HG03354 (cell line): ENCODE measurements around the gene RETREG2.

Experiments
- ATAC-seq: cut with Tn5 transposase; IDR thresholded peaks from one replicate; pipeline ENCODE4 v1.9.1; 2021; ENCODE audit warnings: mild to moderate bottlenecking; ENCODE audit not compliant: unreplicated experiment, poor library complexity, severe bottlenecking

Gene RETREG2, protein sequence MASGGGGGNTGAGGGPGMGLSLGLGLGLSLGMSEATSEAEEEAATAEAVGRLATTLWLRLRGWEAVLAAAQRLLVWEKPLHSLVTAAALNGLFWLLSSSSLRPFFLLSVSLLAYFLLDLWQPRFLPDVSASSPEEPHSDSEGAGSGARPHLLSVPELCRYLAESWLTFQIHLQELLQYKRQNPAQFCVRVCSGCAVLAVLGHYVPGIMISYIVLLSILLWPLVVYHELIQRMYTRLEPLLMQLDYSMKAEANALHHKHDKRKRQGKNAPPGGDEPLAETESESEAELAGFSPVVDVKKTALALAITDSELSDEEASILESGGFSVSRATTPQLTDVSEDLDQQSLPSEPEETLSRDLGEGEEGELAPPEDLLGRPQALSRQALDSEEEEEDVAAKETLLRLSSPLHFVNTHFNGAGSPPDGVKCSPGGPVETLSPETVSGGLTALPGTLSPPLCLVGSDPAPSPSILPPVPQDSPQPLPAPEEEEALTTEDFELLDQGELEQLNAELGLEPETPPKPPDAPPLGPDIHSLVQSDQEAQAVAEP

DNA sequence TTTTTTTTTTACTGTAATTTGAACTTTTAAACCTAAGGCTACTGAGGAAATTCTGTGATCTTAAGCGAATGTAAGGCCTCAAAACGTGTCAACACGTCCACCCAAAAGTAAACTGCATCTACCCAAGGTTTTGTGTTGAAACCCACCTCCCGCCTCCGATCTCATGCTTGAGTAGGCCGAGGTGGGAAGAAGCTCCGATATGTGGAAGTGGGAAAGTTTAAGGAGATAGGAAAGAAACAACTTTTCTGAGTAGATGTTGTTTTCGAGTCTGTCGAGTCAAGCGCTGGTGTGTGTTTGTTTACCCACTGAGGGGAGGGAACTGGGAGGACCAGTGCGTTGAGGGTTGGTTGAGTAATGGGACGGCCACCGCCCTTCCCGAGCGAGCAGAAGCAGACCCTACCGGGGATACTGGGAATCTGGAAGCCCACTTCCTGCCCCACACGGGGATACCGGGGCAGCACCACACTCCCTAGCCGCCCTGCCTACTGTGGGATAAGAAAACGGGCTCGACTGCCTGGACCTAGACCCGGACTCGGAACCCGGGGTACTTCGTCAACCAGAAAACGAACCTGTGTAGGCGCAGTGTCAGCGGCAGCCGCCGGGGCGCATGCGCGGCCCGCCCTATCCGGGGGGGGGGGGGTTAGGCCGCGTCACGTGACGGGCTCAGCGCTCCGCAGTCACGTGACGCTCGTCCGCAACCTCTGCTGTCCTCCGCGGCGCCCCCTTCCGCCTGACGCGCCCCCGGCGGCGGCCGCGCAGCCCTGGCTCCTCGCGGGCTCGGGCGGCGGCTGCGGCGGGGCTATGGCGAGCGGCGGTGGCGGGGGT, at the start of gene RETREG2:
TSS of gene RETREG2 (plus strand) at position 724 of the 825 bp plus-strand sequence. CDS start at position 802, 78 bp downstream.
- ATAC-seq, result peak; percentile 41

DNA sequence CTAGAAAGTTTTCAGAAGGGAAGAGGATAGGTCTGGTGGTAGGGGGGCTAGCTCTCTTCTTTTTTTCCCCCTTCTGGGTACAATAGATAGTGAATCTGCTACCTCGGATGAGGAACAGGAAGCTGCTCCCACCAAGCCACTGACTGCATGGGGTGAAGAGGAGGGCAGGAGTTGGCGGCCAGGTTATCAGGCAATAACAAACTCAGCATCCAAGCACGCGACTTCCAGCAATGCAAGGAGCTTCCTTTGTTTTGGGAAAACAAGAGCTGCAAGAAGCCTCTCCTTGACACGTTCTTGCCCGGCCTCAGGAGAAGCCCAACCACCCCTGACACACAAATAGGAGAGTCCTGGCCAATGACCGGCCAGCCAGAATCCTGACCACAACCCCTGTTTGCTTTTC, 49.7 kb upstream of the RETREG2 start:
- no peak for ATAC-seq

DNA sequence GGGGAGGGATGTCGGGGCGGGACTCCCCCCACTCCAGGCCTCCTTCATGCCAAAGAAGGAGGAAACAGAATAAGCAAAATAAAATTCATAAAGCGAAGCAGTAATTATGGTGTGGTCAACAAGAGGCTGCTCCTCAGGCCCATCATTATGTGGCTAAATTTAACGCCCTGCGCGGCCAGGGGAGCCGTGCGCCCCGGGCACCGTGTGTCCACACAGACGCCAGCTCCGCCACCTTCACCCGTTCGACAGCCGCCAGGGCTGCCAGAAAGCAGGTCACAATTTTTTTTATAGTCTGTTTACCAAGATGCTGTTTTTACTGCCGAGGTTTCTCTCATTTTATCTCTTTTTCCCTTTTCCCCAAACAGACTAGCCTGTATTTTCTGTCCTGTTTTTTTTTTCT, 48.5 kb upstream of the RETREG2 start:
- no peak for ATAC-seq

DNA sequence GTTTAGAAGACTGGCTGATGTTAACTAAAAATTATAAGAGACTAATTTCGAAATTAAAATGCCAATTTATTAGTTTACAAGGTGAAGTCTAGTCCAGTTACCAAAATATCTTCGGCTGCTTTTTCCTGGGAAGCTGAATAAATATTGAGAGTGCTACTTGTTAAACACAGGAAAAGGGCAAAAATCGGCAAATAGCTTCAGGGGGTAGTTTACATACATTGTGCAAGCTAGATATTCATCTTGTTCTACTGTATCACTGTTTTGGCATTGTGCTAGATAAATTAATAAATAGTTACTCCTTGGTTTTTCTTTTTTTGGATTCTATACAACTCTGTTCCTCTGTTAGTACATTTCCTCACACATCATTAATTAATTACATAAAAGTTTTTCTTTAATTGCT, 46.7 kb upstream of the RETREG2 start:
- ATAC-seq, result no peak

DNA sequence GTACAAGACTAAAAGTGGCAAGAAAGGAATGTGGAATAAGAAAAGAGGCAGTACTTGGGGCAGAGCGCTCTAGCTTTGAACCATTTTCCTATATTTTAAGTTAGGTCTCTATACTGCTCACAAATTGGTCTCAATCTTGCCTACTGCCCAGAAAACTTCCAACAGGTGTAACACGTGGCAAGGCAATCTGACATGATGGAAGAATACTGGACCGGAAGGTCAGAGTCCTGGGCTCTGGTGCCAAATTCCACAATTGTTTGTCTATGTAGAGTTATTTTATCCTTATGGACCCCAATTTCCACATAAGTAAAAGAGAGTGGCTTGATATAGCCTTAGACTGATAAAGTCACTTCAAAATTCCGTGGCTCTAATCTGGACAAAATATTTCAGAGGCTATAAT, 46.3 kb upstream of the RETREG2 start:
- ATAC-seq, result no peak

DNA sequence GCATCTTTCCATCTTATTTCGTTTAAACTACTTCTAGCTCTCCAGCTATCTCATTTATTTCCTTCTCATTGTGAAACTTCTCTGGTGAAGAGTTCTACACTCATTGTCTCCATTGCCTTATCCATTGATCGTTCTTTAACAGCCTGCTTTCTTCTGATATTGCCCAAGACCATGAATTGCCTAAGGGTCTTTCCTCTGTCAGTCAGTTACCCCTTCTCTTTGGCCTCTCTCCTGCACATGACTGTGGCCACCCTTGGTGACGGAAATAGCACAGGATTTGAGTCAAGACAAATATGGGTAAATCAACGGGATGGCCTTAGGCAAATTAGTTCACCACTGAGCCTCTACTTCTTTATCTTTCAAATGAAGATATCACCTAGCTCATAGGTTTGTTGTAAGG, 44.1 kb upstream of the RETREG2 start:
- ATAC-seq, result no peak

DNA sequence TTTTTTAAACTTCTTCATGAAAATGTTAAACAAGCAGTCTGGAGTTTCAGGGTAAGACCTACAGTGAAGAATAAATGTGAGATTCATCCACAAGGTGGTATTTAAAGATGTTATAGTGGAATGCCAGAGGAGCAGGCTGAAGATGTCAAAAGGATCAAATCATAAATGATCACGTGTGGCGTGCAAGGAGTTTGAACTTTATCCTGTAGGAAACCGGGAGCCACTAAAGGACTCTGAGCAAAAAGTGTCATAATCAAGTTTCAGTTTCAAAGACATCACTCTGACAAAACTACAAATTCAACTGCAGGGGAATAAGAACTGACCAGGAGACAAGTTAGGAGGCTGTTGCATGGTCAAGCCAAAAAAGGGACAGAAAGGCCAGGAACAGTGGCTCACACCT, 37.4 kb upstream of the RETREG2 start:
- ATAC-seq, result no peak

DNA sequence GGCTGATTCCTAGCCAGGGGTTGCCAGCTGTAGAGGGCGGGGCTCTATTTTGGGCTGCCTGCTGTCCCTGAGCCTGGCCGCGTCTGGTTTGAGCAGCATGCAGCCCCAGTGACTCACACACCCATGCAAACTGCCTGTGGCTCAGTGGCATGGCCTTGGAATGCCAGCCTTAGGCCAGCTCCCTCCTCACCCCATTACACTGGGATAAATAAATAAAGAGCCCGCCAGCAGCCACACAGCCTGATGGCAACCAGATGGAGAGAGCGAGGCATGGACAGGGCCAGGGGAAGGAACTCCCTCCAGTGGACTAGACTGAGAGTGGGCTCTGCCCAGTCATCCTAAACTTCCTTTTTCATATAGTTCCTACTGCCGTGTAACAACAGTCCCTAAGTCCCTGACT, 35.7 kb upstream of the RETREG2 start:
- ATAC-seq, result no peak

DNA sequence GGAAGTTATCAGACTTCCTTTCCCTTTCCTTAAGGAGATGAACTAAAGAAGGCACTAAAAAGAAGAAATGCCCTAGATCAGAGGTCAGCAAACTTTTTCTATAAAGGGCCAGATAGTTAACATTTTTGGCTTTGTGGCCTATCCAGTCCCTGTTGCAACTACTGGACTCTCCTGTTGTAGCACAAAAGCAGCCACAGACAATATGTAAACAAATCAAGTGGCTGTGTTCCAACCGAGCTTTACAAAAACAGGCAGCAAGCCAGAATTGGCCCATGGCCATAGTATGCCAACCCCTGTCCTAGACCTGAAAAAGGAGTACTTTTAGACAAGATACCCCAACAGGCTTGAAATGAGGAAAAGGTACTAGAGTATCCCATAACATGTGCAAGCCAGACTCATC, 28.4 kb upstream of the RETREG2 start:
- no peak for ATAC-seq

DNA sequence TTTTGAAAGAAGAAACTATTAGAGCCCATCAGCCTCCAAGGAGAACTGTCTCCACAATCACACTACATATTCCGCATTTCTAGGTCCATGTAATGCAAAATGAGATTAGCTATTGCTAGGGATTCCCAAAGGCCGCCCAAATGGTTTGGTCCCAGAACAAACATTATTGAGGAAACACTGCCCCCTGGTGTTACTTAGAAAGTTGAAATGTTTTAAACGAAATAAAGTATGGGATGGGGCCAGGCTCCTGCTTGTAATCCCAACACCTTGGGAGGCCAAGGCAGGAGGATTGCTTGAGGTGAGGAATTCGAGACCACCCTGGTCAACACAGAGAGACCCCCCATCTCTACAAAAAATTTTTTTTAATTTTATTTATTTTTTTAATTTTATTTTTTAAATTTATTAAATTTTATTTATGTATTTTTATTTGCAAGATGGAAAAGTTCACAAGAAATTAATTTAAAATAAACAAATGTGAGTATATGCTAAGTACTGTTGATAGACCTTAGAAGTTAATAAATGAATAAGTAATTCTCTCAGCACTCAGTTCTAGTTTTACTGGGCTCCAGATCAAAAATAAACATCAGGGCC, 22.9 kb upstream of the RETREG2 start:
- no peak for ATAC-seq

DNA sequence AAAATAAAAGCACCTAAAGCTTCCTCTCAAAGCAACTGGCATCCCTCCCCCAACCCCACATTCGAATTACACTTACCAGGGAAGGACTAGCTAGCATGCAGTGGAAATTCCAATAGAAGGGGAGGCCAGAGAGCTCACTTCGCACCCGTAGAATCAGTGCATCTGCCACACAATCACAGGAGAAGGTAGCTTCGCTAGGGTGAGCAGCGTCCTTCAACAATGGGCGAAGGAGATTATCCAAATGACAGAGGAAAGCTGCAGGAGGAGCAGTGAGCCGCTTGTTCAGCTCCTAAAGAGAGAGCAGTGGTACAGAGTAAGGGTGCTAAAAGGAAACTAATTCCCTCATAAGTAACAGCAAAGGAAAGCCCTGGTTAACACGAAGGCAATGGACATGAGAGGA, 20.7 kb upstream of the RETREG2 start:
- ATAC-seq, result no peak

DNA sequence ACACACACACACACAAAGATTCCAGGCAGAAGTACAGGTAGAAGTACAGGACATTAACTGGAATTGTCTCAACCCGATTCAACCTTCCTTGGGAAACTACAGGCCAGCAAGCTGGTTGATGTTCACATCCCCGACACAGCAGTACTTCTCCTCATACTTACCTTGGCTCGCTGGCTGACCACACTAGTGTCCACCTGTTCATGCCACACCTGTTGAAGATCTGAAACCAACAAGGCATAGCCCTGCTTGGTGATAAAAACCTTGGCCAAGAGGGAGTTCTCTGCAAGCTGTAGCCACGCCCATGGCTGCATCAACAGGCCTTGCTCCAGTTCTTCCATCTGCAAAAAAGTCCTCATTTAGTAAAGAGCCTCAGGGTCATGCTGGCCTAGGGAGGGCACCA, 20.1 kb upstream of the RETREG2 start:
- no peak for ATAC-seq

DNA sequence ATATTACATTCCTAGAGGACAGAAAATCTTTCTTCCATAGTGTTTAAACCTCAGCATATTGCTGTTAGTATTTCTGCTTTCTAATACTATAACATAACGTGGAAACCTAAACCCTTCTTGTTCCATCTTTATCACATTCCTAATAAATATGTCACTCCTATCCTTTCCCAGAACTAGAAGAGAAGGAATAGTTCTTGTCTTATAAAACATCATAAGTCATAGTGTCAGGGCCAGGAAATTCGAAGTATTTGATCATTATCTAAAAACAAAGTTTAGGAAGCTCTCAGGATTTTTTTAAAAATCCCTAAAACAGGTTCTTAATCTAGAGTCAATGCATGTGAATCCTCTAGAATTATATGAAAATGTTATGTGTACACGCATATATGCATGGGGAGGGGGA, 19.5 kb upstream of the RETREG2 start:
- ATAC-seq, result no peak

DNA sequence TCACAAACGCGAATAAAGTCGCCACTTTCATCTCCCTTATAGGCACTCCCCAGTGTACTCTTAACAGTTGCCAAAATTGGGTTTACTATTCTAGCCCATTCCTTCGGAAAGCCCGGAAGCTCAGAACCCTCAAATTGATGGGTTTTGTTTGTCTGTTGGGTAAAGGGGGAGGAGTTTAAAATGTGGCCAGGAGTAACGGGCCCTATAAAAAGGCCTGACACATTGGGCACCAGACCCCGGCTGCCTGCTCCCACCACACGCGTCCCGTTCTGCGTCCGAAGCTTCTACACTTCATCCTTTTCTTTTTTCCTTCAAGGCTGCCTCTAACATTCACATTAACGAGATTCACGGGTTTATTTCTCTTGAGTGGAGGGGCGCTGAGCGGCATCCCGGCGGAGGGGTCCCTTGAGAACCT, 18.3 kb upstream of the RETREG2 start:
- peak; percentile 3 for ATAC-seq

DNA sequence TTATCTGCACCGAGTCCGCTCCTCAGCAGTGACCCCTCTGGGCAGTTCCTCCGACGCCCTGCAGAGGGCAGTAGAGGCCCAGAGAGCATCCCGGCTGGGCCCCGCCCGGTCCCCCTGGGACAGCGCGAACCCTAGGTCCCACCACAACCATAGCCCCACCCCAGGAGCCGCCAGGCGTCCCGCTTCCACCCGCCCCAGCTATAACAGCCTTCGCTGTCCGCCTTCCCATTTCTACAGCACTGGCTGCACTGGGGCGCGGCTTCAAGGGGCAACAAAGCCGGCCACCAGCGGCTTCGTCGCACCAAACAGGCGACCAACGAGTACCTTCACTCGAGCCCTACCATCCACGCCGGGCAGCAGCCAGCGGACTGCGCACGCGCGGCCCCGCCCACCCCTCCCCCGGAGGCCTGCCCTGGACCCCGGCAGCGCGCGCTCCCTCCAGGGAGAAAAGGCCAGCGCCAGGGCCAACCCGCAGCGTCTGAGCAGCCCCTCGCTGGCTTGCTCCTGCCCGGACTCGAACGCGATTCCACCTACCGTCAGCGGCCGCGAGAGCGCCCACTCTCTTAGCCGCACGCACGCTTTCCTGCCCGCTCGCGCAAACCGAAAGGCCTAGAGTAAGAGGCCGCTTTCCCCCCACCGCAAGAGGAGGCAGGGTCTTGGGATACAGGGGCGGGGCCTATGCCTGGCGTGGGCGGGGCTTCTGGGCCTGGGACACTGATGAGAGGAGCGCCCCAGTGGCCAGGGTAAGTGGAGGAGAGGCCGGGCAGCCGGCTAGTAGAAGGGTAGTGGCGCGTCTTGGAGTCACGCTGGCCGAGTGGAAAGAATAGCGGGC, 17.7 kb upstream of the RETREG2 start, which contains the start of gene NHEJ1:
TSS of gene NHEJ1 (minus strand) at position 630 of the 832 bp plus-strand sequence. CDS start 2,453 bp downstream, outside the sequence.
- peak; percentile 86 for ATAC-seq

DNA sequence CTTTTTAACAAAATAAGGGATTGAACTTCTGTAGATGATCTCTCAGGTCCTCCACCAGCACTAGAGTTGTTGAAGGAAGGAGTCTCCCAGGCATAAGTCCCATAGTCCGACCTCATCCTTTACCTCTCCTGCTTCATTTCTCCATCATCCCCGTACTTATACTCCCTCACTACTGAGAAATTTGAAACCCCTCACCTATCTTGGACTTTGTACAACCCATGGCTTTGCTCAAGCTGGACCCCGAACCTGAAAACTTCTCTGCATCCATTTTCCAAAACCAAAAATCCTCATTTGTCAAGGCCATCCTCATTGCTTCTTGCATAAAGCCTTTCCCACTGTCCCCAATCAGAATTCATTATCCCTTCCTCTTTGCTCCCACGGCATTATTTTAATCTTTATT, 17.0 kb upstream of the RETREG2 start:
- ATAC-seq, result no peak

DNA sequence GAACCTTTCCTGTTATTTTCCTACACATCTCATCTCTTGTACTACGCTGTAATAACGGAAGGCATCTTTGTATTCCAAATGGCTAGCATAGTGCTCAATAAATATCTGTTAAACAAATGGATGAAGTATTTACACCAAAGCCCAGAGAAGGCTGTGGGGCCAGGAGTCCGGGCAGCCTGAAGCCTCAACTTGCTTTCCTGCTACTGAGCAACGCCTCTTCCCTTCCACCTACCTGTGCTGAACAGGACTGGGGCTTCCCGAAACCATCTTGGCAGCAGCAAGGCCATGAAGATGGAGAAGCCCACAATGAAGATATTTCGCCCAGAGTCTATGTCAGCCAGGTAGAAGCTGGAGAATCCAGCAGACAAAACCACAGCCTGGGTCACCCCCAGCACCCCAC, 14.9 kb upstream of the RETREG2 start:
- ATAC-seq, result no peak

DNA sequence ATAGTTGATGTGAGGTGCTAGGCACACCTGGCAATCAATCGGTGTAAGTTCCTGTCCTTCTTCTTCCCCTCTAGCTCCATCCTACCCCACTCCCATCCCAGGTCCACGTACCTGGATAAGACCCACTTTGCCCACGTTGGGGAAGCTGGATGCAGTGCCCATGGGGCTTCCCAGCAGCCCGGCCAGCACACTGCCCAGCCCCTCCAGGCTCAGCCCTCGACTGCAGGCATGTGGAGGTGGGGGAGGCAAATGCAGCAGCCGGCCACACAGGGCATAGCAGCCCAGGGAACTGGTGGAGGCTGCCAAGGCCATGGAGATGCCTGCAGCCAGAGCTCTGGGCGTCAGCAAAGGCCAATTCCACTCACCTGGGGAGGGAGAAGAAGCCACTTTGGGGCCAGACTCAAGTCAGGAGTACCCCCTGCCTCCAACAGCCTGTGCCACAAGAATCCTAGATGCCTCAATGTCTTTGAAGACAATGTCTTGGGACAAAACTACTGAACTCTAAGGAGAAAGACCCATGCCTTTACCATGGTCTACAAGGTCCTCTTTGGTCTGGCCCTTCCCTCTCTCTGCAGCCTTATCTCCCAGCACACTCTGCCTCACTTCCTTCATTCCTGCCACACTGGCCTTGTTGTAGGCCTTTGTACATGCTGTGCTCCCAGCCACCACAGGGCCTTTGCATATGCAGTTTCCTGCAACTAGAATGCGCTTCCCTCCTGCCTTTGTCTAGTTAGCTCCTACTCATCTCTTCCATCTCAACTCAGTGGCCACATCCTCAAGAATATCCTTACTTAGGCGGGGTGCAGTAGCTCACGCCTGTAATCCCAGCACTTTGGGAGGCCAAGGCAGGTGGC, 12.8 kb upstream of the RETREG2 start:
- no peak for ATAC-seq

DNA sequence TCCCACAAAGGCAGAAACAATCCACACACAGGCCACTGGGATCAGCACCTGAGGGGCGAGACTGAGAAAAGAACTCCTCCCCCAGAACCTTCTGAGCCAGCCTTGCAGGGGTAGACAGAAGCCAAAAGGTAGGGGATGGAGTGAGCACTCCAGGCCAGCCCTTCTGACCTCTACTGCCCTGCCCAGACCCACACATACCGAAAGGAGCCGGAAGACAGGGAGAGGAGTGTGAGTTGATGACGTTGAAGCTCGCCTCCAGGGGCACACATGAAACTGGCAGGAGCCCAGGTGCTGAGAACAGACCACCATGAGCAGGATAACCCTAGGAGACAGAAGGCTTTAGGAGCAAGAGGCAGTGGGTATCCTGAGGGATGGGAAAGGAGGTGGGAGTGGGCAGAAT, 10.1 kb upstream of the RETREG2 start:
- ATAC-seq, result no peak
